ENCODE results near the gene DCUN1D3. TPM values are rescaled to one million over a fixed set of nuclear protein-coding genes. Genes with fewer than 3 reads are reported as not detected.
"Not testable (repeated sequence)": the region's sequence is repeated elsewhere in the genome, so short reads cannot be mapped to it uniquely, and the experiment has no call there.

Gene DCUN1D3, protein sequence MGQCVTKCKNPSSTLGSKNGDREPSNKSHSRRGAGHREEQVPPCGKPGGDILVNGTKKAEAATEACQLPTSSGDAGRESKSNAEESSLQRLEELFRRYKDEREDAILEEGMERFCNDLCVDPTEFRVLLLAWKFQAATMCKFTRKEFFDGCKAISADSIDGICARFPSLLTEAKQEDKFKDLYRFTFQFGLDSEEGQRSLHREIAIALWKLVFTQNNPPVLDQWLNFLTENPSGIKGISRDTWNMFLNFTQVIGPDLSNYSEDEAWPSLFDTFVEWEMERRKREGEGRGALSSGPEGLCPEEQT
- 10 to 100 TPM; 14.7 to 25.0 TPM for total RNA-seq

GRCh38 chr16:20900299-20901067, at the start of gene DCUN1D3, which contains the start of gene LYRM1:
Gene DCUN1D3 (minus strand): TSS chr16:20900358. CDS start chr16:20862538, 37,820 bp downstream.
Gene LYRM1 (plus strand): TSS chr16:20900771. CDS start chr16:20915556, 14,785 bp downstream.
- ATAC-seq (replicated peaks) = peak; percentile 88
- H3K36me3 Mint-ChIP-seq (ENCODE audit: low read depth) = peaks cover 65% of the 10 kb centered on the region
- H3K9me3 Mint-ChIP-seq = no peaks in the 10 kb centered on the region
- H3K4me1 Mint-ChIP-seq = peaks cover 62% of the 10 kb centered on the region
- H3K4me3 Mint-ChIP-seq = peak within 1 kb of the TSS; percentile 88
- H3K27me3 Mint-ChIP-seq = no peaks in the 10 kb centered on the region
- peak within 1 kb of the TSS; percentile 98 for H3K27ac Mint-ChIP-seq

- Mint-ChIP-seq H3K27me3 (peaks cover 7% of the 10 kb centered on the region), H3K4me1 (peaks cover 3% of the 10 kb centered on the region), H3K4me3 (no peak overlapping the region), H3K9me3 (no peaks in the 10 kb centered on the region), H3K27ac (no peak overlapping the region), H3K36me3 (ENCODE audit: low read depth) (no peaks in the 10 kb centered on the region)
- no peak for ATAC-seq (replicated peaks)
Observed at GRCh38 chr16:20949660-20950059, 49.5 kb upstream of the DCUN1D3 start.

DNA sequence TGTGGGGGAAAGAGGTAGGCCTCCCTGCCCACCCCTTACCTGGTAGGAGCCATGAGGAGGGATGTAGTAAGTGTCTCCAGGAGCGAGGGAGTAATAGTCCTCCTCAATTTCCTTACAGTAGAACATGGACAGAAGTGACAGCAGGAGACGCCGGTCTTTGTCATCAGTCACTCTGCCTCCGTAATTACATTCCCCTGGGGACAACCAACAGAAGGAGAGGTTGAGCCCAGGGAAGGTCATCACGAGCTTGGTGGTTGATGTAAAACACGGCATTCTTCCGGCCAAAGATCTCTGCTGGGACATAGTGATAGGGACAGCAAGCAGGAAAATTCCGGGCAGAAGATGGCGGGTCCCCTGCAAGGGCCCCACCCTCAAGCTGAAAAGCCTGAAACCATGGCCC, 48.3 kb upstream of the DCUN1D3 start:
- peaks cover 7% of the 10 kb centered on the region for H3K27me3 Mint-ChIP-seq
- H3K27ac Mint-ChIP-seq = no peak overlapping the region
- no peak overlapping the region for H3K4me3 Mint-ChIP-seq
- no peak for ATAC-seq (replicated peaks)
- peaks cover 4% of the 10 kb centered on the region for H3K4me1 Mint-ChIP-seq
- no peaks in the 10 kb centered on the region for H3K9me3 Mint-ChIP-seq
- no peaks in the 10 kb centered on the region for H3K36me3 Mint-ChIP-seq (ENCODE audit: low read depth)

DNA sequence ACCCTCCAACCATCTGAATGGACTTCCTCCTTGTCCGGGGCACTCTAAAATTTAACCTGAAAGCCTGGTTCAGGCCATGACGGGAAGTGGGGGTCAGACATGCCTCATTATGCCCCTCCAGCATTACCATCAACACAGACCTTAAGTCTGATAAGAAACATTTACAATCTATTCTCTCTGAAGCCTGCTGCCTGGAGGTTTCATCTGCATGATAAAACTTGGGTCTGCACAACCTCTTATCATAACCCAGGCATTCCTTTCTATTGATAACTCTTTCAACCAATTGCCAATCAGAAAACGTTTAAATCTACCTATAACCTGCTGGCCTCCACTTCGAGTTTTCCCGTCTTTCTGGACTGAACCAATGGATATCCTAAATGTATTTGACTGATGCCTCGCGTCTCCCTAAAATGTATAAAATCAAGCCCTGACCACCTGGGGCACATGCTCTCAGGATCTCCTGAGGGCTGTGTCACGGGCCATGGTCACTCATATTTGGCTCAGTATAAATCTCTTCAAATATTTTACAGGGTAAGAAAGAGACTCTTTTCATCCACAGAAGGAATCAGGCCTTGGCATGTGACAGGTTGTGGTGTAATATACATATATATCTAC, 46.0 kb upstream of the DCUN1D3 start:
- Mint-ChIP-seq H3K36me3 (ENCODE audit: low read depth) (no peaks in the 10 kb centered on the region), H3K27me3 (peaks cover 4% of the 10 kb centered on the region), H3K9me3 (no peaks in the 10 kb centered on the region), H3K27ac (no peak overlapping the region), H3K4me1 (peaks cover 9% of the 10 kb centered on the region), H3K4me3 (no peak overlapping the region)
- ATAC-seq (replicated peaks) = no peak

GRCh38 chr16:20945575-20945875, 45.4 kb upstream of the DCUN1D3 start:
- H3K4me1 Mint-ChIP-seq = peaks cover 11% of the 10 kb centered on the region
- H3K9me3 Mint-ChIP-seq; H3K27me3 Mint-ChIP-seq; ATAC-seq (replicated peaks); H3K4me3 Mint-ChIP-seq; H3K27ac Mint-ChIP-seq; H3K36me3 Mint-ChIP-seq (ENCODE audit: low read depth): not testable (repeated sequence)

- peak; percentile 90 for ATAC-seq (replicated peaks)
- peak overlapping the region; percentile 66 for H3K27ac Mint-ChIP-seq
- H3K4me1 Mint-ChIP-seq = peaks cover 11% of the 10 kb centered on the region
Observed at GRCh38 chr16:20944861-20945574, 44.9 kb upstream of the DCUN1D3 start.

GRCh38 chr16:20942256-20942655, 42.1 kb upstream of the DCUN1D3 start:
- Mint-ChIP-seq H3K27ac (no peak overlapping the region), H3K4me3 (no peak overlapping the region), H3K27me3 (no peaks in the 10 kb centered on the region), H3K4me1 (peaks cover 16% of the 10 kb centered on the region), H3K9me3 (no peaks in the 10 kb centered on the region), H3K36me3 (ENCODE audit: low read depth) (no peaks in the 10 kb centered on the region)
- no peak for ATAC-seq (replicated peaks)

More at GRCh38 chr16:20944861-20945574, 44.9 kb upstream of the DCUN1D3 start:
- H3K27me3 Mint-ChIP-seq = peaks cover 4% of the 10 kb centered on the region
- H3K4me3 Mint-ChIP-seq = no peak overlapping the region
- no peaks in the 10 kb centered on the region for H3K9me3 Mint-ChIP-seq
- H3K36me3 Mint-ChIP-seq (ENCODE audit: low read depth) = no peaks in the 10 kb centered on the region

DNA sequence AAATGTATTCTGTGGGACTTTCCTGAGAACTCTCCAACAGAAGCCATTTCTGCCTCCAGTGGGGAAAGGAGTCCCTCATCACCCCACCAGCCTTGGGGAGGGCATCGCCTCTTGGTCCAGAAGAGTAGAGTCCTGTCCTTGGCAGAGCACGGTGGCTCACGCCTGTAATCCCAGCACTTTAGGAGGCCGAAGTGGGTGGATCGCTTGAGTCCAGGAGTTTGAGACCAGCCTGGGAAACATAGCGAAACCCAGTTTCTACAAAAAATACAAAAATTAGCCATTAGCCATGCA, 41.4 kb upstream of the DCUN1D3 start:
- peak overlapping the region; percentile 77 for H3K27ac Mint-ChIP-seq
- H3K4me3 Mint-ChIP-seq = no peak overlapping the region
- H3K27me3 Mint-ChIP-seq = no peaks in the 10 kb centered on the region
- H3K4me1 Mint-ChIP-seq = peaks cover 16% of the 10 kb centered on the region
- no peak for ATAC-seq (replicated peaks)
- H3K9me3 Mint-ChIP-seq = no peaks in the 10 kb centered on the region
- H3K36me3 Mint-ChIP-seq (ENCODE audit: low read depth) = no peaks in the 10 kb centered on the region

GRCh38 chr16:20940871-20941635, 40.9 kb upstream of the DCUN1D3 start:
- H3K4me1 Mint-ChIP-seq = peaks cover 16% of the 10 kb centered on the region

GRCh38 chr16:20939611-20940010, 39.5 kb upstream of the DCUN1D3 start:
- Mint-ChIP-seq H3K4me1 (peaks cover 13% of the 10 kb centered on the region), H3K27ac (no peak overlapping the region), H3K4me3 (no peak overlapping the region), H3K36me3 (ENCODE audit: low read depth) (no peaks in the 10 kb centered on the region), H3K9me3 (no peaks in the 10 kb centered on the region), H3K27me3 (no peaks in the 10 kb centered on the region)
- ATAC-seq (replicated peaks) = peak; percentile 67

More at GRCh38 chr16:20940871-20941635, 40.9 kb upstream of the DCUN1D3 start:
- peak; percentile 6 for ATAC-seq (replicated peaks)
- Mint-ChIP-seq H3K9me3 (no peaks in the 10 kb centered on the region), H3K36me3 (ENCODE audit: low read depth) (no peaks in the 10 kb centered on the region), H3K27ac (peak overlapping the region; percentile 77), H3K27me3 (no peaks in the 10 kb centered on the region), H3K4me3 (no peak overlapping the region)

DNA sequence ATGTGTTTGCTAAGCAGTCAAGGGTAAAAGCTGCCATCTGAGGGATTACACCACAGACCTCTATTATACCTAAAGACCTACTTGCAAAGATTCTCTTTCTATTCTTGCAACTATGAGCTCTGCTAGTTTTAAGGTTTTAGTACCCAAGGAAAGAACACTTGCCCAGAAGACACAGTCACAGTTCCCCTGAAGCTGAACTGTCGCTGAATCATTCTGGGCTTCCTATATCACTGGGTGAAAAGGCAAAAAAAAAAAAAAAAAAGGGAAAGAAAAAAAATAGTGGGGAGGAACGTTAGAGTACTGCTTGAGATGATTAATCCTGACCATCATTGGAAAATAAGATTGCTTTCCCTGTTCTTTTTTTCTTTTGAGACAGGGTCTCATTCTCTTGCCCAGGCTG, 38.3 kb upstream of the DCUN1D3 start:
- no peaks in the 10 kb centered on the region for H3K36me3 Mint-ChIP-seq (ENCODE audit: low read depth)
- peak overlapping the region; percentile 83 for H3K27ac Mint-ChIP-seq
- peaks cover 12% of the 10 kb centered on the region for H3K4me1 Mint-ChIP-seq
- H3K4me3 Mint-ChIP-seq = peak overlapping the region; percentile 45
- peak; percentile 83 for ATAC-seq (replicated peaks)
- no peaks in the 10 kb centered on the region for H3K27me3 Mint-ChIP-seq
- no peaks in the 10 kb centered on the region for H3K9me3 Mint-ChIP-seq

GRCh38 chr16:20937736-20938135, 37.6 kb upstream of the DCUN1D3 start:
- Mint-ChIP-seq H3K27me3 (no peaks in the 10 kb centered on the region), H3K4me1 (peaks cover 12% of the 10 kb centered on the region), H3K36me3 (ENCODE audit: low read depth) (no peaks in the 10 kb centered on the region), H3K4me3 (peak overlapping the region; percentile 45), H3K9me3 (no peaks in the 10 kb centered on the region), H3K27ac (peak overlapping the region; percentile 83)
- no peak for ATAC-seq (replicated peaks)

GRCh38 chr16:20933589-20933988, 33.4 kb upstream of the DCUN1D3 start:
- Mint-ChIP-seq H3K27me3 (no peaks in the 10 kb centered on the region), H3K4me3 (no peak overlapping the region), H3K9me3 (no peaks in the 10 kb centered on the region), H3K4me1 (peaks cover 2% of the 10 kb centered on the region), H3K36me3 (ENCODE audit: low read depth) (no peaks in the 10 kb centered on the region), H3K27ac (no peak overlapping the region)
- no peak for ATAC-seq (replicated peaks)

- Mint-ChIP-seq H3K9me3 (no peaks in the 10 kb centered on the region), H3K36me3 (ENCODE audit: low read depth) (no peaks in the 10 kb centered on the region), H3K27me3 (no peaks in the 10 kb centered on the region), H3K27ac (no peak overlapping the region), H3K4me3 (no peak overlapping the region), H3K4me1 (no peaks in the 10 kb centered on the region)
- no peak for ATAC-seq (replicated peaks)
Observed at GRCh38 chr16:20931066-20931600, 31.0 kb upstream of the DCUN1D3 start.

Data from activated T-helper 17 cell treated with anti-CD3 and anti-CD28 coated beads, Interleukin-2, amount 50 U/mL, for 72 hours (primary cell).